Mucosa of stomach (tissue), 1 donor: ENCODE results near the gene ZIC1.

ENCODE experiments used
- H3K27me3 ChIP-seq: one replicate; pipeline ENCODE4 v1.7.0; 2013; ENCODE audit warnings: mild to moderate bottlenecking, low read length; ENCODE audit not compliant: control insufficient read depth, insufficient read depth
- H3K36me3 ChIP-seq: one replicate; pipeline ENCODE4 v1.7.0; 2013; ENCODE audit warnings: low read length; ENCODE audit not compliant: control insufficient read depth, insufficient read depth
- H3K4me1 ChIP-seq: one replicate; pipeline ENCODE4 v1.7.0; 2013; ENCODE audit warnings: mild to moderate bottlenecking, low read length; ENCODE audit not compliant: control insufficient read depth, insufficient read depth
- H3K4me3 ChIP-seq: one replicate; pipeline ENCODE4 v1.7.0; 2013; ENCODE audit warnings: low read length
- H3K9ac ChIP-seq: one replicate; pipeline ENCODE4 v1.7.0; 2013; ENCODE audit warnings: mild to moderate bottlenecking, low read length, moderate library complexity
- H3K9me3 ChIP-seq: one replicate; pipeline ENCODE4 v1.7.0; 2013; ENCODE audit warnings: mild to moderate bottlenecking, low read length, moderate library complexity; ENCODE audit not compliant: control insufficient read depth
- donor health status: Pancreatic carcinoma.

The ZIC1 gene

DNA sequence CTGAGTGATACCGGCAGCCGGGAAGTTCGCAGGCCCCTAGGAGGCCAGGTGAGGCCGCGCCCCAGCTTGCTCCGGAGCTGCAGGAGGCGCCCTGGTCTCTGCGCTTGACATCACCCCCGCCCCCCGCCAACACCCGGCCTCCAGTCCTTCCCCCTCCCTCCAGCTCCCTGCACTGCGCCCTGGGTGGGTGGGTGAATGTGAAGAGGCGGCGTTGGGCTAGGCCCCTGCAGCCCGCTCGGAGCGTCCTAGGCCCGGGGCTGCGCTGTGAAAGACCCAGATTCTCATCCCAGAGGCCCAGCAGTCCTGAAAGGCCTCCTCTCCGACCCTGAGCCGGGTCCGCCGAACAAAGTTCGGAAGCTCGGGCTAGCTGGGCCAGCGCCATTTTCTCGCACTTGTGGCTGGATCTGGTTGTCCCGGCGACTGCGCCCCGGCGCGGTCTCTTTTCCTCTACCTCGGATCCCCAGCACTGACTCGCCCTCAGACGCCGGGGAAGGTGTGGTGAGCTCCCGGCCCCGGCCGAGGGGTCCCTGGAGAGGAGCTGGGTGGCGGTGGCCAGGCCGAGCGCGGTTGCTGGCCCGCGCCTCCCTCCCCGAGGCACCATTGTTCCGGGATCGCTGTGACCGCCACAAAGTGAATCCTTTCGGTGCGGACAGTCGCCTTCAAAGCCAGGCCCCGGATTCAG, 15.8 kb upstream of the ZIC1 start:
- no peaks in the 10 kb centered on the region for H3K36me3 ChIP-seq
- peaks cover 99% of the 10 kb centered on the region for H3K27me3 ChIP-seq
- no peak overlapping the region for H3K4me3 ChIP-seq
- H3K4me1 ChIP-seq, result peaks cover 11% of the 10 kb centered on the region
- H3K9ac ChIP-seq, result no peak overlapping the region
- no peaks in the 10 kb centered on the region for H3K9me3 ChIP-seq

DNA sequence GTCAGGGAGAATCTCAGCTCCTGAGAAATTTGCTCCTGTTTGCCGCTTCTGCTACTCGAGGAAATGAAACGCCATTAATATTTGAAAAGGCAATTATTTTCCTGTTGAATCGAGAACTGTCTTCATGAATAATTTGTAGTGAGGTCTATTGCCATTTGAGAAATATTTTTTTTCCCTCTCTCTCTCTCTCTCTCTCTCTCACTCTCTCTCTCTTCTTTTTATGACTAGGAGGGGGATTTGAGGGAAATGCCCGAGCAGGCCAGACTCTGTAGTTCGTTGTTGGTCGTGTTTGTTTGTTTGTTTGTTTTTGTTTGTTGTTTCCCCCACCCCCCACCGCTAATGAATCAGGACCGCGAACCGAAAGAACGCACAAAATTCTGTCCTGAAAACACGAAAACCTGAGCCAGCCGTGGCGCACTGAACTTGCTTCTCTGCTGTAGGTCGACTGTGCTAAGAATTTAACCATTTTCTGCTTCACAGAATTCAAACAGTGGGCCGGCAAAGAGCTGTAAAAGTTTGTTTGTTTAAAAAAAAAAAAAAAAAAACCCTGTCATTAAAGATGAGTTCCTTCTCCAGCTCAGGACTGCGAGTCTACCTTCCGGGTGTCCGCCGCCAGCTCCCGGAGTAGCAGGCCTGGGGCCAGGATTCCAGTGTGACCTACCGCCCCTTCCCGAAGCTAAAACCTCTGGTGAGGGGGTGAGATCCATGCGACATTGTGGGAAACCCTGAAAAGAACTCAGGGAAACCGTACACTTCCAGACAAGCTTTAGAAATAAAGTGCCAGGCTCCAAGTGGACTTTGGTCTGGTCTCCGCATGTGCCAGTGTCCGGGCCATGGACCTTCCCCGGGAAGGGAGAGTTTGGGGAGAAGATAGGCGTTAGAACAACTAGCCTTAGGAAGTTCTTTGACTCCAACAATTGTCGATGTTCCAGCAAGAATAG, 15.0 kb upstream of the ZIC1 start:
- H3K4me3 ChIP-seq, result no peak overlapping the region

GRCh38 chr3:147394884-147395225, 14.3 kb upstream of the ZIC1 start:
- H3K9ac ChIP-seq, result no peak overlapping the region
- no peaks in the 10 kb centered on the region for H3K36me3 ChIP-seq
- peaks cover 11% of the 10 kb centered on the region for H3K4me1 ChIP-seq
- H3K9me3 ChIP-seq, result no peaks in the 10 kb centered on the region
- no peak overlapping the region for H3K4me3 ChIP-seq
- peaks cover 93% of the 10 kb centered on the region for H3K27me3 ChIP-seq

More for the DNA sequence above, 15.0 kb upstream of the ZIC1 start:
- no peaks in the 10 kb centered on the region for H3K9me3 ChIP-seq
- H3K4me1 ChIP-seq, result peaks cover 11% of the 10 kb centered on the region
- H3K36me3 ChIP-seq, result no peaks in the 10 kb centered on the region
- H3K9ac ChIP-seq, result no peak overlapping the region
- H3K27me3 ChIP-seq, result peaks cover 99% of the 10 kb centered on the region

DNA sequence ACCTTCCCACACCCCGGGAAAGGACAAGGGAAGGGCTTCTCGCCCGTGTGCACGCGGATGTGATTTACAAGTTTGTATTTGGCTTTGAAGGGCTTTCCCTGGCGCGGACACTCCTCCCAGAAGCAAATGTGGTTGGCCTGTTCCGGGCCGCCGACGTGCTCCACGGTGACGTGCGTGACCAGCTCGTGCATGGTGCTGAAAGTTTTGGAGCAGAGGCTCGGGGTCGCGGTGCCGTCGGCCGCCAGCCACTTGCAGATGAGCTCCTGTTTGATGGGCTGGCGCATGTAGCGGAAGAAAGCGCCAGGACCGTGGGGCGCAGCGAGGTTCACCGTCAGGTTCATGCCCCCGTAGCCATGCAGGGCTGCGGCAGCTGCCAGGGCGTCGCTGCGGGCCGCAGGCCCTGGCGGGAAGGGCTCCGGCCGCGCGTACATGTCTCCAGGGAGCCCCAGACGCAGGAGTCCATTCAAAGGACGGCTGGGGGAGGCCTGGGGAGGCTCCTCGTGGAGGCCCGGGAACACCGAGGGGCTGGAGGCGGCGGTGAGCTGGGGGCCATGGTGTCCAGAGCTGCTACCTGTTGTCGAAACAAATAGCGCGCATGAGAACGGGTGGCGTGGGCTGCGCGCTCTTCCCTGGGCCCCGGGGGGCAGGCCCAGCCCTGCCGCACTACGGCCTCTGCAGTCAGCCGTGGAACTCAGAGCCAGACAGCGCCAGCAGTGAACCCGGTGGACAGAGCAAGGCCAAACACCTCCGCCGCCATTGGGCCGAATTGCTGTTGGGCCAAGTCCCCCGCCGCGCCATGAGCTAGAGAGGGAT, 13.1 kb upstream of the ZIC1 start:
- Histone ChIP-seq H3K27me3 (peaks cover 89% of the 10 kb centered on the region), H3K4me3 (no peak overlapping the region), H3K4me1 (peaks cover 11% of the 10 kb centered on the region), H3K9me3 (no peaks in the 10 kb centered on the region), H3K9ac (no peak overlapping the region), H3K36me3 (no peaks in the 10 kb centered on the region)

DNA sequence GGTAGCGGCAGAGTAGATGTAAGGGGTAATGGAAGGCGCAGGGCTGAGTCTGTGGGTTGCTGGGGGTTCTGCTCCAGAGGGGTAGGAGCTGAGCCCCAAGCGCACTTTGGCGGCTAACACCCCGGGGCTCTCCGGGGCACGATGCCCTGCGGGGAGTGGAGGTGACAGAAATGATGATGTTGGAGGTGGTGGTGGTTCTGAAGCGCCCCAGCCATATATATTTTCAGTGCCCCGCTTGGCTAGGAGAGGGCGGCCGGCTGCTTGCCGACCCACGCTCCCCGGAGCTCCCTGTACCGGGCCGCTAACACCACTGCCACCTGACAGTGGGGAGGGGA, 12.5 kb upstream of the ZIC1 start:
- peaks cover 90% of the 10 kb centered on the region for H3K27me3 ChIP-seq
- H3K4me1 ChIP-seq, result peaks cover 11% of the 10 kb centered on the region
- H3K9ac ChIP-seq, result no peak overlapping the region
- no peak overlapping the region for H3K4me3 ChIP-seq
- H3K9me3 ChIP-seq, result no peaks in the 10 kb centered on the region
- H3K36me3 ChIP-seq, result no peaks in the 10 kb centered on the region

- H3K4me3 ChIP-seq, result no peak overlapping the region
- no peaks in the 10 kb centered on the region for H3K9me3 ChIP-seq
- peaks cover 90% of the 10 kb centered on the region for H3K27me3 ChIP-seq
- no peak overlapping the region for H3K9ac ChIP-seq
- peaks cover 11% of the 10 kb centered on the region for H3K4me1 ChIP-seq
- H3K36me3 ChIP-seq, result no peaks in the 10 kb centered on the region
These were observed 11.8 kb upstream of the ZIC1 start for GRCh38 chr3:147397155-147397874.

- Histone ChIP-seq H3K9ac (no peak overlapping the region), H3K9me3 (no peaks in the 10 kb centered on the region), H3K4me3 (no peak overlapping the region), H3K27me3 (peaks cover 86% of the 10 kb centered on the region), H3K36me3 (no peaks in the 10 kb centered on the region), H3K4me1 (peaks cover 11% of the 10 kb centered on the region)
These were observed 11.0 kb upstream of the ZIC1 start for GRCh38 chr3:147397875-147398812.

DNA sequence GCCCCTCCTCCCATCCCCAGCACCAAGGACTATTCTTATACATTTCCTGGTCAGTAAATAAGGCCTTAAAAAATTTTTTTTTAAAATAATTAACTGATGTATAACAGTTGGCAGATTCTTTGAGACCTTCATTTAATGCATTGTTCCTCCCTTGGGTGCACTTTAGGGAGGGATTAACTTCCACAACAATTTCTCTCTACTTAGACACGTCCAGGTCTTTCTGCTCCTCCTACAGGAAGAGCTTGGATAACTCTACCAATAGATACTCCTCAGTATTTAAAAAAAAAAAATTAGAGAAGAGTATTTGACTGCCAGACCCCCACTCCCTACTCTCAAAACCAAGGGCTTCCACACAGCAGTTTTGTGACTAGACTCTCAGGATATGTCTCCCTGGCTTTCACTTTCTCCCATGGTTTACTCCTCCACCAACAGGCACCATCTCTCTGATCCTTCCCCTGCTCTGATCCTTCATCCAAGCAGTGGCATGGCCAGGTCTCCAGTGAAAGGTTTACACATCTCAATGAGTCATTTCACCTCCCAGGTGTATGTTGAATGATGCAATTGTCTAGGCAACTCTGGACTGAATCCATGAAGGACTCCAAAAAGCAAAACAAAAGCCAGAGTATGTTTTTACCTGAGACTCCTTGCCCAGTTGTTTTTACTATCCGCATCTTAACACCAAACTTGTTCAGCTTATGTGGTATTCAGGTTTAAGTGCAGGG, 10.2 kb upstream of the ZIC1 start:
- Histone ChIP-seq H3K27me3 (peaks cover 83% of the 10 kb centered on the region), H3K36me3 (no peaks in the 10 kb centered on the region), H3K9ac (no peak overlapping the region), H3K9me3 (no peaks in the 10 kb centered on the region), H3K4me3 (no peak overlapping the region), H3K4me1 (peaks cover 3% of the 10 kb centered on the region)

DNA sequence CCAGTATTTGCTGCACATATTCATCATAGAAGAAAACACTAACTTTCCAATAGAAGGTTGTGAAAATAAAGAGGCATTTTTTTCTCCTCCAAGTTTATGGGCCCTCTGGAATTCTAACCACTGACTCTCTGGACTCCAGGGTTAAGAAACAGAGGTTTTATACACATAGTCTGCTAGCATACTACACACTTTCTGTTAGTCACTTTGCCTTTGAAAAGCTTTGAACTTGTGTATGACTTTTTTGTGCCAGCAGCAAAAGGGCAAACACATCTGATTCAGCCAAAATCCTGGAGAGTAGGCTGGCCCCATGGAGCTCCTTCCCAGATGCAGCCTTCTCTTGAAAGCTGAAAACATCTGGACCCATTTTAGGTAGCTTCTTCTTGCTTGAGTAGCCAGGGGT, 9.1 kb upstream of the ZIC1 start:
- Histone ChIP-seq H3K4me3 (no peak overlapping the region), H3K27me3 (peaks cover 83% of the 10 kb centered on the region), H3K9me3 (no peaks in the 10 kb centered on the region), H3K36me3 (no peaks in the 10 kb centered on the region), H3K4me1 (no peaks in the 10 kb centered on the region), H3K9ac (no peak overlapping the region)

- Histone ChIP-seq H3K9me3 (no peaks in the 10 kb centered on the region), H3K36me3 (no peaks in the 10 kb centered on the region), H3K4me1 (no peaks in the 10 kb centered on the region), H3K27me3 (peaks cover 83% of the 10 kb centered on the region), H3K9ac (no peak overlapping the region), H3K4me3 (no peak overlapping the region)
These were observed 8.2 kb upstream of the ZIC1 start for GRCh38 chr3:147400999-147401398.
